Mesenchymal stem cell (in vitro differentiated cells and primary cell): ENCODE measurements around the gene UCN3.

Experiments used
- DNase-seq: peaks from one replicate; pipeline ENCODE4 v3.0.0-alpha.2; 2013
- H2AFZ ChIP-seq: one replicate; pipeline ENCODE4 v1.6.1; 2013; ENCODE audit warnings: low read depth, mild to moderate bottlenecking, control low read depth, inconsistent platforms, low read length, moderate library complexity
- H2AK5ac ChIP-seq: 2 replicates; pipeline ENCODE4 v1.6.1; 2013; ENCODE audit warnings: low read length, moderate library complexity, mild to moderate bottlenecking, inconsistent platforms; ENCODE audit not compliant: severe bottlenecking
- H2BK120ac ChIP-seq: one replicate; pipeline ENCODE4 v1.6.1; 2013; ENCODE audit warnings: low read depth, mild to moderate bottlenecking, inconsistent platforms, low read length, moderate library complexity
- H2BK12ac ChIP-seq, 2 experiments: one replicate each; pipeline ENCODE4 v1.6.1; 2013; ENCODE audit warnings: inconsistent platforms in 2 of 2, low read length in 2 of 2, mild to moderate bottlenecking in 2 of 2, moderate library complexity in 2 of 2, control low read depth in 1 of 2
- H2BK15ac ChIP-seq: one replicate; pipeline ENCODE4 v1.6.1; 2013; ENCODE audit warnings: mild to moderate bottlenecking, low read depth, inconsistent platforms; ENCODE audit not compliant: poor library complexity, severe bottlenecking
- H2BK5ac ChIP-seq: 2 replicates; pipeline ENCODE4 v1.6.1; 2013; ENCODE audit warnings: low read depth, mild to moderate bottlenecking, low read length, control low read depth, inconsistent platforms; ENCODE audit not compliant: poor library complexity, severe bottlenecking
- H3K14ac ChIP-seq, 2 experiments: one replicate each; pipeline ENCODE4 v1.6.1; 2013; ENCODE audit warnings: inconsistent platforms in 2 of 2, low read length in 2 of 2, control low read depth in 1 of 2, mild to moderate bottlenecking in 1 of 2, moderate library complexity in 1 of 2
- H3K18ac ChIP-seq, 2 experiments: one replicate each; pipeline ENCODE4 v1.6.1; 2013; ENCODE audit warnings: inconsistent platforms in 2 of 2, low read length in 2 of 2, control low read depth in 1 of 2, low read depth in 1 of 2, mild to moderate bottlenecking in 1 of 2
- H3K23ac ChIP-seq, 2 experiments: one replicate each; pipeline ENCODE4 v1.6.1; 2013; ENCODE audit warnings: inconsistent platforms in 2 of 2, low read length in 2 of 2, mild to moderate bottlenecking in 2 of 2, moderate library complexity in 2 of 2, control low read depth in 1 of 2
- H3K27ac ChIP-seq: 2 replicates; pipeline ENCODE4 v1.5.1; 2013; ENCODE audit warnings: mild to moderate bottlenecking, moderate library complexity, low read length, control low read depth, inconsistent platforms; ENCODE audit not compliant: poor library complexity, severe bottlenecking
- H3K27me3 ChIP-seq, 2 experiments: 2 replicates each; pipeline versions ENCODE4 v1.6.1 to v1.7.0; 2013; ENCODE audit warnings: low read length in 2 of 2, mild to moderate bottlenecking in 2 of 2, moderate library complexity in 2 of 2, control low read depth in 1 of 2, inconsistent platforms in 1 of 2; ENCODE audit not compliant: control insufficient read depth in 1 of 2, insufficient read depth in 1 of 2
- H3K36me3 ChIP-seq, 2 experiments: 2 replicates each; pipeline versions ENCODE4 v1.6.1 to v1.7.0; 2013; ENCODE audit warnings: low read length in 2 of 2, control low read depth in 1 of 2, inconsistent platforms in 1 of 2, low read depth in 1 of 2, mild to moderate bottlenecking in 1 of 2; ENCODE audit not compliant: insufficient read depth in 2 of 2, control insufficient read depth in 1 of 2
- H3K4ac ChIP-seq, 2 experiments: one replicate each; pipeline ENCODE4 v1.6.1; 2013; ENCODE audit warnings: inconsistent platforms in 2 of 2, low read length in 2 of 2, mild to moderate bottlenecking in 2 of 2, moderate library complexity in 2 of 2, control low read depth in 1 of 2, low read depth in 1 of 2
- H3K4me1 ChIP-seq: 2 replicates; pipeline ENCODE4 v1.6.1; 2013; ENCODE audit warnings: low read depth, low read length, control low read depth; ENCODE audit not compliant: control insufficient read depth, insufficient read depth
- H3K4me2 ChIP-seq: 2 replicates; pipeline ENCODE4 v1.6.1; 2013; ENCODE audit warnings: low read length, mild to moderate bottlenecking, inconsistent platforms; ENCODE audit not compliant: poor library complexity, severe bottlenecking
- H3K4me3 ChIP-seq, 2 experiments: 2 replicates each; pipeline versions ENCODE4 v1.5.1 to v1.7.0; 2013; ENCODE audit warnings: low read length in 2 of 2, mild to moderate bottlenecking in 2 of 2, control low read depth in 1 of 2, low read depth in 1 of 2; ENCODE audit not compliant: insufficient read depth in 1 of 2
- H3K79me1 ChIP-seq: replicated peaks from 2 replicates; pipeline ENCODE4 v1.6.1; 2013; ENCODE audit warnings: mild to moderate bottlenecking, control low read depth, low read length, inconsistent platforms; ENCODE audit not compliant: poor library complexity, severe bottlenecking
- H3K9ac ChIP-seq: 2 replicates; pipeline ENCODE4 v1.7.0; 2013; ENCODE audit warnings: mild to moderate bottlenecking, low read length, moderate library complexity
- H3K9me3 ChIP-seq: 2 replicates; pipeline ENCODE4 v1.7.0; 2013; ENCODE audit warnings: mild to moderate bottlenecking, low read length; ENCODE audit not compliant: control insufficient read depth
- H4K8ac ChIP-seq: one replicate; pipeline ENCODE4 v1.6.1; 2013; ENCODE audit warnings: inconsistent platforms, mild to moderate bottlenecking, low read length, moderate library complexity
- H4K91ac ChIP-seq: one replicate; pipeline ENCODE4 v1.6.1; 2013; ENCODE audit warnings: mild to moderate bottlenecking, low read length, inconsistent platforms
- WGBS: methylation state at CpG from one replicate; pipeline ENCODE4 v1.1.7; 2013; ENCODE audit warnings: mixed read lengths; 5-methylcytosine and 5-hydroxymethylcytosine counted together

Gene UCN3

GRCh38 chr10:5370493-5371352 lies 6.0 kb downstream of the UCN3 start:
- no peak overlapping the region for H2BK15ac ChIP-seq
- no peak overlapping the region for H2BK5ac ChIP-seq
- WGBS: 90% methylated on average over 28 of the region's 28 CpGs
- peaks cover 8% of the 10 kb centered on the region for H3K4me1 ChIP-seq
- H2BK120ac ChIP-seq: no peak overlapping the region
- H3K4me2 ChIP-seq: no peak overlapping the region
- no peaks in the 10 kb centered on the region for H3K79me1 ChIP-seq
- no peak overlapping the region for H2AK5ac ChIP-seq
- H2BK12ac ChIP-seq: no peak overlapping the region
- no peak overlapping the region for H3K18ac ChIP-seq
- H3K27ac ChIP-seq: no peak overlapping the region
- no peak for DNase-seq
- no peak overlapping the region for H4K91ac ChIP-seq
- H3K36me3 ChIP-seq: no peaks in the 10 kb centered on the region
- peaks cover 13 to 30% of the 10 kb centered on the region in 2 experiments for H3K27me3 ChIP-seq
- H3K14ac ChIP-seq: no peak overlapping the region
- H3K4ac ChIP-seq: no peak overlapping the region
- H3K4me3 ChIP-seq: no peak overlapping the region
- no peaks in the 10 kb centered on the region for H3K9me3 ChIP-seq
- no peak overlapping the region for H3K23ac ChIP-seq
- no peak overlapping the region for H2AFZ ChIP-seq
- H4K8ac ChIP-seq: no peak overlapping the region
- no peak overlapping the region for H3K9ac ChIP-seq

- no peak overlapping the region for H3K9ac ChIP-seq
- no peak overlapping the region for H3K18ac ChIP-seq
- no peaks in the 10 kb centered on the region for H3K9me3 ChIP-seq
- no peak overlapping the region for H3K4me2 ChIP-seq
- H2AFZ ChIP-seq: no peak overlapping the region
- WGBS: 90% methylated on average over 4 of the region's 4 CpGs
- H3K4me3 ChIP-seq: no peak overlapping the region
- H2BK5ac ChIP-seq: no peak overlapping the region
- no peak overlapping the region for H2BK12ac ChIP-seq
- H2AK5ac ChIP-seq: no peak overlapping the region
- H2BK15ac ChIP-seq: no peak overlapping the region
- no peak overlapping the region for H3K27ac ChIP-seq
- no peak overlapping the region for H4K8ac ChIP-seq
- H3K36me3 ChIP-seq: no peaks in the 10 kb centered on the region
- H3K27me3 ChIP-seq: peaks cover 10 to 13% of the 10 kb centered on the region in 2 experiments
- H2BK120ac ChIP-seq: no peak overlapping the region
- DNase-seq: no peak
- no peak overlapping the region for H3K14ac ChIP-seq
- H4K91ac ChIP-seq: no peak overlapping the region
- H3K79me1 ChIP-seq: no peaks in the 10 kb centered on the region
- peaks cover 8% of the 10 kb centered on the region for H3K4me1 ChIP-seq
- no peak overlapping the region for H3K4ac ChIP-seq
- no peak overlapping the region for H3K23ac ChIP-seq
Observed at GRCh38 chr10:5373307-5373706, 8.5 kb downstream of the UCN3 start.

GRCh38 chr10:5373891-5374611 lies 9.3 kb downstream of the UCN3 start:
- Histone ChIP-seq H3K9me3 (no peaks in the 10 kb centered on the region), H2BK5ac (no peak overlapping the region), H3K9ac (no peak overlapping the region), H2BK120ac (no peak overlapping the region), H3K4me3 (no peak overlapping the region), H3K4me2 (peak overlapping the region; percentile 2), H2AK5ac (no peak overlapping the region), H4K91ac (no peak overlapping the region), H3K79me1 (no peaks in the 10 kb centered on the region), H3K27ac (no peak overlapping the region), H3K23ac (no peak overlapping the region), H3K36me3 (no peaks in the 10 kb centered on the region), H2AFZ (no peak overlapping the region), H3K27me3 (peaks cover 6 to 7% of the 10 kb centered on the region in 2 experiments), H3K4ac (no peak overlapping the region), H4K8ac (no peak overlapping the region), H3K18ac (no peak overlapping the region), H2BK12ac (no peak overlapping the region), H2BK15ac (no peak overlapping the region), H3K4me1 (peaks cover 8% of the 10 kb centered on the region), H3K14ac (no peak overlapping the region)
- no peak for DNase-seq
- WGBS: 89% methylated on average over 9 of the region's 22 CpGs

- H2BK15ac ChIP-seq: no peak overlapping the region
- peaks cover 6 to 7% of the 10 kb centered on the region in 2 experiments for H3K27me3 ChIP-seq
- no peaks in the 10 kb centered on the region for H3K36me3 ChIP-seq
- H3K23ac ChIP-seq: no peak overlapping the region
- no peaks in the 10 kb centered on the region for H3K79me1 ChIP-seq
- no peak overlapping the region for H2BK120ac ChIP-seq
- H2AFZ ChIP-seq: no peak overlapping the region
- H3K18ac ChIP-seq: no peak overlapping the region
- no peak overlapping the region for H4K8ac ChIP-seq
- H3K9ac ChIP-seq: no peak overlapping the region
- H3K4ac ChIP-seq: no peak overlapping the region
- no peaks in the 10 kb centered on the region for H3K9me3 ChIP-seq
- H2BK5ac ChIP-seq: no peak overlapping the region
- DNase-seq: no peak
- H3K4me2 ChIP-seq: no peak overlapping the region
- WGBS: 75% methylated on average over 3 of the region's 4 CpGs
- no peak overlapping the region for H3K27ac ChIP-seq
- H2AK5ac ChIP-seq: no peak overlapping the region
- no peak overlapping the region for H3K4me3 ChIP-seq
- H3K4me1 ChIP-seq: peaks cover 8% of the 10 kb centered on the region
- H3K14ac ChIP-seq: no peak overlapping the region
- H4K91ac ChIP-seq: no peak overlapping the region
- no peak overlapping the region for H2BK12ac ChIP-seq
Observed at GRCh38 chr10:5376450-5376849, 11.7 kb downstream of the UCN3 start.
